H9 (cell line): Measurements from ENCODE around the gene ORM2. TPM values are rescaled to one million over a fixed set of nuclear protein-coding genes. Genes with fewer than 3 reads are reported as not detected.

Experiments used
- DNase-seq: peaks from one replicate; pipeline ENCODE4 v3.0.0-alpha.2; 2017
- H2AFZ ChIP-seq: one replicate; pipeline ENCODE4 v1.6.1; 2013; ENCODE audit warnings: mild to moderate bottlenecking, low read length, control low read depth, moderate library complexity
- H2AK5ac ChIP-seq: 2 replicates; pipeline ENCODE4 v1.6.1; 2013; ENCODE audit warnings: low read length, control low read depth, mixed read lengths; ENCODE audit not compliant: insufficient read length
- H2BK120ac ChIP-seq: one replicate; pipeline ENCODE4 v1.6.1; 2013; ENCODE audit warnings: low read depth, mild to moderate bottlenecking, low read length, control low read depth, inconsistent platforms; ENCODE audit not compliant: poor library complexity, severe bottlenecking
- H2BK12ac ChIP-seq: 2 replicates; pipeline ENCODE4 v1.6.1; 2013; ENCODE audit warnings: low read length, control low read depth, mixed read lengths, low read depth; ENCODE audit not compliant: insufficient read length
- H2BK15ac ChIP-seq: 2 replicates; pipeline ENCODE4 v1.6.1; 2013; ENCODE audit warnings: low read depth, low read length, control low read depth
- H2BK20ac ChIP-seq: one replicate; pipeline ENCODE4 v1.6.1; 2013; ENCODE audit warnings: low read depth, mild to moderate bottlenecking, low read length, control low read depth, inconsistent platforms; ENCODE audit not compliant: poor library complexity, severe bottlenecking
- H2BK5ac ChIP-seq: 2 replicates; pipeline ENCODE4 v1.6.1; 2013; ENCODE audit warnings: low read length, control low read depth, mixed read lengths; ENCODE audit not compliant: insufficient read length
- H3K14ac ChIP-seq: 2 replicates; pipeline ENCODE4 v1.6.1; 2013; ENCODE audit warnings: low read length, control low read depth; ENCODE audit not compliant: insufficient read depth
- H3K18ac ChIP-seq: 2 replicates; pipeline ENCODE4 v1.6.1; 2013; ENCODE audit warnings: low read depth, mild to moderate bottlenecking, mixed read lengths, low read length, control low read depth; ENCODE audit not compliant: insufficient read length
- H3K23ac ChIP-seq: 2 replicates; pipeline ENCODE4 v1.6.1; 2013; ENCODE audit warnings: low read length, control low read depth, mixed read lengths, low read depth; ENCODE audit not compliant: insufficient read length
- H3K23me2 ChIP-seq: 2 replicates; pipeline ENCODE4 v1.6.1; 2013; ENCODE audit warnings: low read depth, mild to moderate bottlenecking, mixed read lengths, low read length, control low read depth; ENCODE audit not compliant: insufficient read length, poor library complexity, severe bottlenecking
- H3K27ac ChIP-seq: 2 replicates; pipeline ENCODE4 v1.5.1; 2013; ENCODE audit warnings: low read length, control low read depth, mixed read lengths, low read depth; ENCODE audit not compliant: insufficient read length
- H3K27me3 ChIP-seq: 2 replicates; pipeline ENCODE4 v1.6.1; 2013; ENCODE audit warnings: low read length, control low read depth, inconsistent platforms; ENCODE audit not compliant: insufficient read depth
- H3K4ac ChIP-seq: 2 replicates; pipeline ENCODE4 v1.6.1; 2013; ENCODE audit warnings: low read depth, mild to moderate bottlenecking, control low read depth, inconsistent platforms, low read length, moderate library complexity
- H3K4me1 ChIP-seq: 2 replicates; pipeline ENCODE4 v1.6.1; 2013; ENCODE audit warnings: low read length, control low read depth, inconsistent platforms; ENCODE audit not compliant: insufficient read depth
- H3K4me2 ChIP-seq: 2 replicates; pipeline ENCODE4 v1.6.1; 2013; ENCODE audit warnings: low read length, control low read depth, mixed read lengths; ENCODE audit not compliant: insufficient read length, insufficient read depth
- H3K56ac ChIP-seq: 2 replicates; pipeline ENCODE4 v1.6.1; 2013; ENCODE audit warnings: low read depth, mild to moderate bottlenecking, mixed read lengths, low read length, control low read depth; ENCODE audit not compliant: insufficient read length
- H3K79me1 ChIP-seq: 2 replicates; pipeline ENCODE4 v1.6.1; 2013; ENCODE audit warnings: low read depth, mild to moderate bottlenecking, moderate library complexity, low read length, control low read depth, inconsistent platforms; ENCODE audit not compliant: insufficient read depth, poor library complexity, severe bottlenecking
- H3K79me2 ChIP-seq: 2 replicates; pipeline ENCODE4 v1.6.1; 2013; ENCODE audit warnings: low read length, control low read depth, inconsistent platforms; ENCODE audit not compliant: insufficient read depth
- H3K9ac ChIP-seq: 2 replicates; pipeline ENCODE4 v1.6.1; 2013; ENCODE audit warnings: low read length, control low read depth, mixed read lengths; ENCODE audit not compliant: insufficient read length; ENCODE audit errors: extremely low read depth
- H3K9me3 ChIP-seq: one replicate; pipeline ENCODE4 v1.6.1; 2013; ENCODE audit warnings: low read depth, low read length, inconsistent platforms; ENCODE audit not compliant: control insufficient read depth
- H3T11ph ChIP-seq: one replicate; pipeline ENCODE4 v1.6.1; 2013; ENCODE audit warnings: mild to moderate bottlenecking, low read length, control low read depth, inconsistent platforms
- H4K20me1 ChIP-seq: one replicate; pipeline ENCODE4 v1.6.1; 2013; ENCODE audit not compliant: control insufficient read depth, insufficient read length, insufficient read depth
- H4K5ac ChIP-seq: 2 replicates; pipeline ENCODE4 v1.6.1; 2013; ENCODE audit warnings: low read depth, mild to moderate bottlenecking, mixed read lengths, low read length, control low read depth; ENCODE audit not compliant: insufficient read length
- H4K8ac ChIP-seq: replicated peaks from 2 replicates; pipeline ENCODE4 v1.6.1; 2013; ENCODE audit warnings: low read length, control low read depth, mixed read lengths, low read depth; ENCODE audit not compliant: insufficient read length
- H4K91ac ChIP-seq: 2 replicates; pipeline ENCODE4 v1.6.1; 2013; ENCODE audit warnings: low read depth, mild to moderate bottlenecking, moderate library complexity, mixed read lengths, low read length, control low read depth; ENCODE audit not compliant: insufficient read length
- H3K27ac Mint-ChIP-seq, 3 experiments: 2 replicates in 2 of 3; 3 replicates in 1 of 3; pipeline ENCODE4 v1.8.0; 2020 to 2021; ENCODE audit warnings: mixed read lengths in 3 of 3, mild to moderate bottlenecking in 1 of 3, moderate library complexity in 1 of 3
- H3K27me3 Mint-ChIP-seq: 2 replicates; pipeline ENCODE4 v1.8.0; 2021; ENCODE audit warnings: low read depth, mild to moderate bottlenecking, moderate library complexity, mixed read lengths
- H3K36me3 Mint-ChIP-seq, 3 experiments: 2 replicates in 2 of 3; 3 replicates in 1 of 3; pipeline ENCODE4 v1.8.0; 2020 to 2021; ENCODE audit warnings: low read depth in 3 of 3, mixed read lengths in 3 of 3; ENCODE audit not compliant: insufficient read depth in 1 of 3
- H3K4me1 Mint-ChIP-seq, 2 experiments: 2 replicates each; pipeline ENCODE4 v1.8.0; 2020; ENCODE audit warnings: mixed read lengths in 2 of 2
- H3K4me3 Mint-ChIP-seq, 2 experiments: 2 replicates in 1 of 2; 3 replicates in 1 of 2; pipeline ENCODE4 v1.8.0; 2020 to 2021; ENCODE audit warnings: mild to moderate bottlenecking in 2 of 2, mixed read lengths in 2 of 2, moderate library complexity in 1 of 2
- H3K9me3 Mint-ChIP-seq, 2 experiments: 2 replicates in 1 of 2; 3 replicates in 1 of 2; pipeline ENCODE4 v1.8.0; 2020; ENCODE audit warnings: mild to moderate bottlenecking in 2 of 2, mixed read lengths in 2 of 2, moderate library complexity in 1 of 2
- WGBS: extraction: QIAGEN DNeasy Blood & Tissue Kit; methylation state at CpG from one replicate; pipeline ENCODE4 v1.1.7; 2013; ENCODE audit warnings: missing lambda C conversion rate, low lambda C conversion rate, mixed read lengths; ENCODE audit not compliant: insufficient read length; ENCODE audit errors: extremely low coverage; 5-methylcytosine and 5-hydroxymethylcytosine counted together
- total RNA-seq: library from RNA; stranded (reverse); gene quantifications from 2 replicates; pipeline ENCODE4 v1.2.1, GENCODE V29; 2021
- TF ChIP-seq, protein P1 (sequence below): fragments of 200-600 bp; sonication (generic); conservative IDR thresholded peaks from 3 replicates; pipeline ENCODE4 v1.8.0; 2021; ENCODE audit warnings: antibody characterized with exemption, mild to moderate bottlenecking

Gene ORM2
- total RNA-seq, 1 experiment from 2014 or later, result 1.2 TPM

DNA sequence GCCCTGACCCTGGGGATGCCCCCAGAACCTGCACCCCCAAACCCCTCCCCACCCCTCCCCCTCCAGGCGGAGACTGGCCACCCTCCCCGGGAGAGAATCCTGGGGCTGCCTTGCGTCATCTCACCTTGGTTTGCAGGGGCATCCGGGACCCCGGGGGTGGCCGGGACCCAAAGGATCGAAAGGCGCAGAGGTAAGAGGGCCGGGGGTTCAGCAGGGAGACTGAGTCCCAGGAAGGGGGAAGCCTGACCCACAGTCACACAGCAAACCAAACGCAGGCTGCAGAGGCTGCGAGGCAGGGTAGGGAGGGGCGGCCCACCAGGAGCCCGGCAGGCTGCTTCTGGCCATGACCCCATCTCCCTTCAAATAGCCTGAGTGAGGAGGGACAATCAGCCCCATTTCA is 40.6 kb upstream of the ORM2 start:
- no peak overlapping the region for H3K4me2 ChIP-seq
- no CpG with 5 or more reads among the region's 13 CpGs for WGBS
- no peaks in the 10 kb centered on the region for H4K20me1 ChIP-seq
- no peak overlapping the region for H2BK120ac ChIP-seq
- no peak overlapping the region for H4K8ac ChIP-seq
- Mint-ChIP-seq H3K36me3 (peaks cover 9 to 22% (median 15%) of the 10 kb centered on the region in 3 experiments), H3K9me3 (no peaks in the 10 kb centered on the region; a peak in 2 of 5 replicates), H3K27ac (no peak overlapping the region), H3K4me3 (no peak overlapping the region), H3K4me1 (peaks cover 14 to 29% of the 10 kb centered on the region in 2 experiments), H3K27me3 (no peaks in the 10 kb centered on the region)
- 0 out of 2 replicates have a peak, but pooled peaks cover 3% of the 10 kb centered on the region for H3K4me1 ChIP-seq
- no peak overlapping the region for H3K18ac ChIP-seq
- TF ChIP-seq, protein P1, sequence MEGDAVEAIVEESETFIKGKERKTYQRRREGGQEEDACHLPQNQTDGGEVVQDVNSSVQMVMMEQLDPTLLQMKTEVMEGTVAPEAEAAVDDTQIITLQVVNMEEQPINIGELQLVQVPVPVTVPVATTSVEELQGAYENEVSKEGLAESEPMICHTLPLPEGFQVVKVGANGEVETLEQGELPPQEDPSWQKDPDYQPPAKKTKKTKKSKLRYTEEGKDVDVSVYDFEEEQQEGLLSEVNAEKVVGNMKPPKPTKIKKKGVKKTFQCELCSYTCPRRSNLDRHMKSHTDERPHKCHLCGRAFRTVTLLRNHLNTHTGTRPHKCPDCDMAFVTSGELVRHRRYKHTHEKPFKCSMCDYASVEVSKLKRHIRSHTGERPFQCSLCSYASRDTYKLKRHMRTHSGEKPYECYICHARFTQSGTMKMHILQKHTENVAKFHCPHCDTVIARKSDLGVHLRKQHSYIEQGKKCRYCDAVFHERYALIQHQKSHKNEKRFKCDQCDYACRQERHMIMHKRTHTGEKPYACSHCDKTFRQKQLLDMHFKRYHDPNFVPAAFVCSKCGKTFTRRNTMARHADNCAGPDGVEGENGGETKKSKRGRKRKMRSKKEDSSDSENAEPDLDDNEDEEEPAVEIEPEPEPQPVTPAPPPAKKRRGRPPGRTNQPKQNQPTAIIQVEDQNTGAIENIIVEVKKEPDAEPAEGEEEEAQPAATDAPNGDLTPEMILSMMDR, result no peak
- no peak overlapping the region for H4K5ac ChIP-seq
- no peak overlapping the region for H3K27ac ChIP-seq
- no peak overlapping the region for H4K91ac ChIP-seq
- no peak overlapping the region for H3K23ac ChIP-seq
- no peaks in the 10 kb centered on the region for H3K79me2 ChIP-seq
- H2BK5ac ChIP-seq, result no peak overlapping the region
- no peak overlapping the region for H3K9ac ChIP-seq
- H2BK20ac ChIP-seq, result no peak overlapping the region
- H3K27me3 ChIP-seq, result no peaks in the 10 kb centered on the region
- H2BK12ac ChIP-seq, result no peak overlapping the region
- H3K4ac ChIP-seq, result no peak overlapping the region
- no peaks in the 10 kb centered on the region for H3K23me2 ChIP-seq
- H3K14ac ChIP-seq, result no peak overlapping the region
- peak; percentile 24 for DNase-seq
- no peaks in the 10 kb centered on the region for H3K9me3 ChIP-seq
- H3K79me1 ChIP-seq, result no peaks in the 10 kb centered on the region
- H3T11ph ChIP-seq, result no peak overlapping the region
- no peak overlapping the region for H2AK5ac ChIP-seq
- H2BK15ac ChIP-seq, result no peak overlapping the region
- H3K56ac ChIP-seq, result no peak overlapping the region
- no peak overlapping the region for H2AFZ ChIP-seq
